ENCODE measurements around the gene DAND5. TPM values are rescaled to one million over a fixed set of nuclear protein-coding genes. Genes with fewer than 3 reads are reported as not detected.

DAND5 gene
- total and polyA plus RNA-seq, 2 of the 13 experiments (the other 11 are each of a cell fraction or from before 2014, with no cell fraction given): 0.04 TPM; not detected in 1

DNA sequence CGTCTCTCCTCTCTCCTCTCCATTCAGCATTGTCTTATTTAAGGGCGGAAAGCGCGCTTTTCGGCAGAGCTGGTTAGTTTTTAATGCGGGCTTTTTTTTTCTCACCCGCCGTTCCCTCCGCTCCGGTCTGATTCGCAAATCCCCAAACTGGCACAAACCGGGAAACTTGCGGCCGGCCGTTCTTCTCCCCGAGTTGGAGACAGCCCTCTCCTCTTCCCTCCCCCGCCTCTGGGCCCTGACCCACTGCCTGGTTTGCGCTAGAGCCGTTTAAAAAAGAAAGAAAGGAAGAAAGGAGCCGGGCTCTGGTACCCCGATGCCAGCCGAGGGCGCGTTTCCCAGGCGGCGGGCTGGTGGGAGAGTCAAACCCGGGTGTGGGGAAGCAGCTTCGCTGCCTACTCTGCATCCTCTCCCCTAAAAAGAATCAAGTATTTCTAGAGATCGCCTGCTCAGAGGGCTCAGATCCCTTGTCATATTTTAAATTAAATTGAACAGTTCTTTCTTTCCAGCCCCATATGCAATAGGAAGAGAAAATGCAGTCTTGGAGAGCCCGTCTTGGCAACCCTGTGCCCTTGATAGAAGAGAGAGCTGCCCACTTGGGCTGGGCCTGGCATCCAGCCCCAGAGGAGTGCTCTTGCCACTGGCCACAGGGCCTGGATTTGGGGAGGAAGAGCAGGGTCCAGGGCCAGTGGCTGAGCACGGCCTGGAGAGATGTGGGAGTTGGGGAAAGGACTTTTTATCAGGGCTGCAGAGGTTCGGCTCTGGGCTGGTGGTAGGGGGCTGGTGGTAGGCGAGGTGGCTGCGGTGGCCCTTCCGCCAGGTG lies 44.9 kb downstream of the DAND5 start:
- Histone ChIP-seq H2AFZ (ENCODE audit: low read length) (no peak overlapping the region), H3K27ac (ENCODE audit: extremely low read length, insufficient read depth, low read length) (peak overlapping the region; percentile 39), H3K4me1 (ENCODE audit: insufficient read depth, low read length) (peaks cover 31% of the 10 kb centered on the region), H3K4me2 (ENCODE audit: low read depth, low read length) (no peak overlapping the region), H3K4me3 (replicated peaks in 1 of 3; ENCODE audit: insufficient read depth in 1 of 3, low read depth in 2 of 3, low read length in 3 of 3) (no peak overlapping the region), H4K20me1 (ENCODE audit: insufficient read depth, low read length) (no peaks in the 10 kb centered on the region), H3K9ac (ENCODE audit: insufficient read depth, low read depth, low read length) (no peak overlapping the region), H3K9me3 (ENCODE audit: low read length) (no peaks in the 10 kb centered on the region), H3K36me3 (replicated peaks in 1 of 2; ENCODE audit: control insufficient read depth in 1 of 2, insufficient read depth in 2 of 2, low read length in 2 of 2) (peaks cover 0 to 2% of the 10 kb centered on the region in 2 experiments; a peak in 1 of 5 replicates), H3K79me2 (ENCODE audit: insufficient read depth, low read length) (peaks cover 39% of the 10 kb centered on the region), H3K27me3 (ENCODE audit: control insufficient read depth in 1 of 2, insufficient read depth in 2 of 2, low read length in 2 of 2) (no peaks in the 10 kb centered on the region)
- in situ Hi-C loops (cut with HindIII; ENCODE audit: extremely low pct_ligation_motif_present, low pct_unique_long_range_greater_than_20kb): no loop called here
- ATAC-seq (no peak), FAIRE-seq (no peak), DNase-seq (ENCODE audit: low spot score) (no peak)
- no TSS peak for BruUV-seq (replicated peaks)
- POLR2A ChIA-PET: interaction anchor here (1.1 to 2.6 kb wide), 7 partner anchors 8 to 41 kb away, joined by 4 to 21 read pairs (median 12); no protein-coding TSS in a partner anchor
- 96% methylated on average over 35 of the region's 35 CpGs for WGBS (ENCODE audit: low lambda C conversion rate)
- CTCF ChIA-PET (ENCODE audit: low intra/inter-chr PET ratio, low total read pairs): no interaction called here
- intact Hi-C loops (cut with micrococcal nuclease; ENCODE audit: unreplicated experiment): no loop called here
- TF ChIP-seq ZNF589 (CRISPR knock-in tag; conservative IDR thresholded peaks at IDR 0.05): no peak
- TF ChIP-seq, protein P1, sequence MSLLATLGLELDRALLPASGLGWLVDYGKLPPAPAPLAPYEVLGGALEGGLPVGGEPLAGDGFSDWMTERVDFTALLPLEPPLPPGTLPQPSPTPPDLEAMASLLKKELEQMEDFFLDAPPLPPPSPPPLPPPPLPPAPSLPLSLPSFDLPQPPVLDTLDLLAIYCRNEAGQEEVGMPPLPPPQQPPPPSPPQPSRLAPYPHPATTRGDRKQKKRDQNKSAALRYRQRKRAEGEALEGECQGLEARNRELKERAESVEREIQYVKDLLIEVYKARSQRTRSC (CRISPR knock-in tag; IDR thresholded peaks at IDR 0.05; ENCODE audit: low read depth): no peak
- no peak for TF ChIP-seq ZEB1 (IDR thresholded peaks at IDR 0.05; ENCODE audit: insufficient replicate concordance, low read depth)
- TF ChIP-seq, protein P2, sequence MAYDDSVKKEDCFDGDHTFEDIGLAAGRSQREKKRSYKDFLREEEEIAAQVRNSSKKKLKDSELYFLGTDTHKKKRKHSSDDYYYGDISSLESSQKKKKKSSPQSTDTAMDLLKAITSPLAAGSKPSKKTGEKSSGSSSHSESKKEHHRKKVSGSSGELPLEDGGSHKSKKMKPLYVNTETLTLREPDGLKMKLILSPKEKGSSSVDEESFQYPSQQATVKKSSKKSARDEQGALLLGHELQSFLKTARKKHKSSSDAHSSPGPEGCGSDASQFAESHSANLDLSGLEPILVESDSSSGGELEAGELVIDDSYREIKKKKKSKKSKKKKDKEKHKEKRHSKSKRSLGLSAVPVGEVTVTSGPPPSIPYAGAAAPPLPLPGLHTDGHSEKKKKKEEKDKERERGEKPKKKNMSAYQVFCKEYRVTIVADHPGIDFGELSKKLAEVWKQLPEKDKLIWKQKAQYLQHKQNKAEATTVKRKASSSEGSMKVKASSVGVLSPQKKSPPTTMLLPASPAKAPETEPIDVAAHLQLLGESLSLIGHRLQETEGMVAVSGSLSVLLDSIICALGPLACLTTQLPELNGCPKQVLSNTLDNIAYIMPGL (CRISPR knock-in tag; IDR thresholded peaks at IDR 0.05; ENCODE audit: borderline replicate concordance in 1 of 2, low read depth in 1 of 2): no peak
- TF ChIP-seq FOSL2 (CRISPR knock-in tag; IDR thresholded peaks at IDR 0.05): no peak
- no peak for TF ChIP-seq ADNP (CRISPR knock-in tag; IDR thresholded peaks at IDR 0.05)
- no peak for TF ChIP-seq TP53 (CRISPR knock-in tag; conservative IDR thresholded peaks at IDR 0.05)
- no peak for TF ChIP-seq FOXA1 (IDR thresholded peaks at IDR 0.05)
- no peak for TF ChIP-seq FOXA1 (CRISPR knock-in tag; IDR thresholded peaks at IDR 0.05)
- no peak for TF ChIP-seq ZNF136 (CRISPR knock-in tag; IDR thresholded peaks at IDR 0.05; ENCODE audit: low read depth)
- no peak for TF ChIP-seq AGO1 (IDR thresholded peaks at IDR 0.05; ENCODE audit: low read depth, low read length, poor library complexity, severe bottlenecking)
- no peak for TF ChIP-seq JARID2 (CRISPR knock-in tag; IDR thresholded peaks at IDR 0.05; ENCODE audit: insufficient replicate concordance)
- TF ChIP-seq KMT2A (CRISPR knock-in tag; IDR thresholded peaks at IDR 0.05): no peak
- TF ChIP-seq, protein P3, sequence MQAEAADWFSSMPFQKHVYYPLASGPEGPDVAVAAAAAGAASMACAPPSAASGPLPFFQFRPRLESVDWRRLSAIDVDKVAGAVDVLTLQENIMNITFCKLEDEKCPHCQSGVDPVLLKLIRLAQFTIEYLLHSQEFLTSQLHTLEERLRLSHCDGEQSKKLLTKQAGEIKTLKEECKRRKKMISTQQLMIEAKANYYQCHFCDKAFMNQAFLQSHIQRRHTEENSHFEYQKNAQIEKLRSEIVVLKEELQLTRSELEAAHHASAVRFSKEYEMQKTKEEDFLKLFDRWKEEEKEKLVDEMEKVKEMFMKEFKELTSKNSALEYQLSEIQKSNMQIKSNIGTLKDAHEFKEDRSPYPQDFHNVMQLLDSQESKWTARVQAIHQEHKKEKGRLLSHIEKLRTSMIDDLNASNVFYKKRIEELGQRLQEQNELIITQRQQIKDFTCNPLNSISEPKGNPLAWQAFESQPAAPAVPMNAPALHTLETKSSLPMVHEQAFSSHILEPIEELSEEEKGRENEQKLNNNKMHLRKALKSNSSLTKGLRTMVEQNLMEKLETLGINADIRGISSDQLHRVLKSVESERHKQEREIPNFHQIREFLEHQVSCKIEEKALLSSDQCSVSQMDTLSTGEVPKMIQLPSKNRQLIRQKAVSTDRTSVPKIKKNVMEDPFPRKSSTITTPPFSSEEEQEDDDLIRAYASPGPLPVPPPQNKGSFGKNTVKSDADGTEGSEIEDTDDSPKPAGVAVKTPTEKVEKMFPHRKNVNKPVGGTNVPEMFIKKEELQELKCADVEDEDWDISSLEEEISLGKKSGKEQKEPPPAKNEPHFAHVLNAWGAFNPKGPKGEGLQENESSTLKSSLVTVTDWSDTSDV (CRISPR knock-in tag; IDR thresholded peaks at IDR 0.05): no peak
- TF ChIP-seq, protein P4, sequence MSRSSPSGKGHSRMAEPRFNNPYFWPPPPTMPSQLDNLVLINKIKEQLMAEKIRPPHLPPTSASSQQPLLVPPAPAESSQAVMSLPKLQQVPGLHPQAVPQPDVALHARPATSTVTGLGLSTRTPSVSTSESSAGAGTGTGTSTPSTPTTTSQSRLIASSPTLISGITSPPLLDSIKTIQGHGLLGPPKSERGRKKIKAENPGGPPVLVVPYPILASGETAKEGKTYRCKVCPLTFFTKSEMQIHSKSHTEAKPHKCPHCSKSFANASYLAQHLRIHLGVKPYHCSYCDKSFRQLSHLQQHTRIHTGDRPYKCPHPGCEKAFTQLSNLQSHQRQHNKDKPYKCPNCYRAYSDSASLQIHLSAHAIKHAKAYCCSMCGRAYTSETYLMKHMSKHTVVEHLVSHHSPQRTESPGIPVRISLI (CRISPR knock-in tag; IDR thresholded peaks at IDR 0.05; ENCODE audit: borderline replicate concordance): no peak
- TF ChIP-seq SMARCE1 (IDR thresholded peaks at IDR 0.05; ENCODE audit: borderline replicate concordance): no peak
- no peak for TF ChIP-seq PAWR (CRISPR knock-in tag; IDR thresholded peaks at IDR 0.05; ENCODE audit: borderline replicate concordance)

Measured in HepG2 (cell line).